ENCODE measurements around the gene ZNF888. TPM values are rescaled to one million over a fixed set of nuclear protein-coding genes. Genes with fewer than 3 reads are reported as not detected.
"Not testable (repeated sequence)": the region's sequence is repeated elsewhere in the genome, so short reads cannot be mapped to it uniquely, and the experiment has no call there.

Gene ZNF888
- total RNA-seq, 2 experiments from 2014 or later: 4.5 to 4.8 TPM

- ChIA-PET POLR2A (no interaction called here), CTCF (no interaction called here)
- intact Hi-C loops (cut with micrococcal nuclease): no loop called here
- DNase-seq: no peak
- no peak for ATAC-seq
- H3K4me1 Mint-ChIP-seq (ENCODE audit: low read depth): peaks cover 40% of the 10 kb centered on the region
- no peak for TF ChIP-seq CTCF (IDR thresholded peaks at IDR 0.05)
- peaks cover 42% of the 10 kb centered on the region for H3K36me3 Mint-ChIP-seq (ENCODE audit: low read depth)
- H3K9me3 Mint-ChIP-seq: peaks cover 7% of the 10 kb centered on the region
- no peak overlapping the region for H3K27ac Mint-ChIP-seq
- no peaks in the 10 kb centered on the region for H3K27me3 Mint-ChIP-seq
- peak overlapping the region; percentile 27 for H3K4me3 Mint-ChIP-seq
Measured at GRCh38 chr19:52938761-52939160, 15.5 kb upstream of the ZNF888 start.

- TF ChIP-seq CTCF (IDR thresholded peaks at IDR 0.05): no peak
- DNase-seq: no peak
- Mint-ChIP-seq H3K4me3 (no peak overlapping the region), H3K27ac (no peak overlapping the region), H3K36me3 (ENCODE audit: low read depth) (peaks cover 54% of the 10 kb centered on the region), H3K9me3 (peaks cover 7% of the 10 kb centered on the region), H3K4me1 (ENCODE audit: low read depth) (peaks cover 40% of the 10 kb centered on the region), H3K27me3 (no peaks in the 10 kb centered on the region)
- no peak for ATAC-seq
- ChIA-PET POLR2A (no interaction called here), CTCF (no interaction called here)
- intact Hi-C loops (cut with micrococcal nuclease): no loop called here
Measured at GRCh38 chr19:52936954-52937325, 13.7 kb upstream of the ZNF888 start.

- ATAC-seq (no peak), DNase-seq (no peak)
- H3K4me1 Mint-ChIP-seq (ENCODE audit: low read depth): peaks cover 34% of the 10 kb centered on the region
- ChIA-PET POLR2A (no interaction called here), CTCF (no interaction called here)
- TF ChIP-seq CTCF (IDR thresholded peaks at IDR 0.05): no peak
- peaks cover 7% of the 10 kb centered on the region for H3K9me3 Mint-ChIP-seq
- no peaks in the 10 kb centered on the region for H3K27me3 Mint-ChIP-seq
- H3K27ac Mint-ChIP-seq: no peak overlapping the region
- no peak overlapping the region for H3K4me3 Mint-ChIP-seq
- intact Hi-C loops (cut with micrococcal nuclease): no loop called here
- H3K36me3 Mint-ChIP-seq (ENCODE audit: low read depth): peaks cover 57% of the 10 kb centered on the region
Measured at GRCh38 chr19:52936151-52936953, 13.1 kb upstream of the ZNF888 start.

GRCh38 chr19:52935434-52935833 is 12.2 kb upstream of the ZNF888 start:
- peak; percentile 50 for DNase-seq
- Mint-ChIP-seq H3K36me3 (ENCODE audit: low read depth) (peaks cover 58% of the 10 kb centered on the region), H3K9me3 (peaks cover 7% of the 10 kb centered on the region), H3K27ac (no peak overlapping the region), H3K27me3 (no peaks in the 10 kb centered on the region), H3K4me1 (ENCODE audit: low read depth) (peaks cover 28% of the 10 kb centered on the region), H3K4me3 (no peak overlapping the region)
- ChIA-PET CTCF (no interaction called here), POLR2A (interaction anchor here (0.8 to 1.0 kb wide), 2 partner anchors 9 to 27 kb away, joined by 3 read pairs; partner anchors contain the start of gene ZNF816)
- intact Hi-C loops (cut with micrococcal nuclease): no loop called here
- peak; percentile 39 for ATAC-seq
- no peak for TF ChIP-seq CTCF (IDR thresholded peaks at IDR 0.05)

- H3K27ac Mint-ChIP-seq; ATAC-seq; CTCF ChIA-PET; H3K4me3 Mint-ChIP-seq; H3K9me3 Mint-ChIP-seq; DNase-seq; H3K27me3 Mint-ChIP-seq; intact Hi-C loops (cut with micrococcal nuclease): not testable (repeated sequence)
- Mint-ChIP-seq H3K4me1 (ENCODE audit: low read depth) (peaks cover 22% of the 10 kb centered on the region), H3K36me3 (ENCODE audit: low read depth) (peaks cover 25% of the 10 kb centered on the region)
- POLR2A ChIA-PET: interaction anchor here (0.6 kb wide), 1 partner anchor 34 kb away, joined by 3 read pairs; no protein-coding TSS in a partner anchor
Measured at GRCh38 chr19:52924641-52925040, 1.4 kb upstream of the ZNF888 start.
